NCI-H2227 (cell line): ENCODE data around the gene SERTAD3.
"Not testable (repeated sequence)": the region's sequence is repeated elsewhere in the genome, so short reads cannot be mapped to it uniquely, and the experiment has no call there.

Source experiments
- DNase-seq: peaks from one replicate; lab custom pipeline; 2025; ENCODE audit not compliant: unreplicated experiment; lab: John Stamatoyannopoulos, UW

SERTAD3 gene

GRCh38 chr19:40444000-40444824, at the start of gene SERTAD3:
Gene SERTAD3 (minus strand): TSS chr19:40444335. CDS start chr19:40442080, 2,255 bp downstream.
- DNase-seq, result peak; percentile 100

- DNase-seq, result no peak
These were observed 49.6 kb upstream of the SERTAD3 start for GRCh38 chr19:40493778-40494177.

GRCh38 chr19:40492274-40492673, 48.1 kb upstream of the SERTAD3 start:
- no peak for DNase-seq

- no peak for DNase-seq
These were observed 45.7 kb upstream of the SERTAD3 start for GRCh38 chr19:40489882-40490230.

- DNase-seq, result no peak
These were observed 41.9 kb upstream of the SERTAD3 start for GRCh38 chr19:40486017-40486416.

- DNase-seq, result not testable (repeated sequence)
These were observed 31.9 kb upstream of the SERTAD3 start for GRCh38 chr19:40475878-40476644.

GRCh38 chr19:40474737-40475136, 30.6 kb upstream of the SERTAD3 start:
- no peak for DNase-seq

GRCh38 chr19:40472516-40472915, 28.4 kb upstream of the SERTAD3 start:
- no peak for DNase-seq

- DNase-seq, result no peak
These were observed 27.0 kb upstream of the SERTAD3 start for GRCh38 chr19:40471111-40471510.

- no peak for DNase-seq
These were observed 24.9 kb upstream of the SERTAD3 start for GRCh38 chr19:40469011-40469410.

GRCh38 chr19:40466985-40467734, 23.0 kb upstream of the SERTAD3 start, which contains the start of gene SPTBN4:
Gene SPTBN4 (plus strand): TSS chr19:40467001. CDS start chr19:40472622, 5,621 bp downstream.
- peak; percentile 69 for DNase-seq

GRCh38 chr19:40466219-40466984, 22.3 kb upstream of the SERTAD3 start:
- DNase-seq, result peak; percentile 66

GRCh38 chr19:40465557-40466218, 21.6 kb upstream of the SERTAD3 start, which contains the start of gene BLVRB:
Gene BLVRB (minus strand): TSS chr19:40465745. CDS start chr19:40465688, 57 bp downstream.
- DNase-seq, result peak; percentile 100

- peak; percentile 73 for DNase-seq
These were observed 21.0 kb upstream of the SERTAD3 start for GRCh38 chr19:40465025-40465556.

- DNase-seq, result peak; percentile 97
These were observed 20.2 kb upstream of the SERTAD3 start for GRCh38 chr19:40464059-40465024.

- DNase-seq, result not testable (repeated sequence)
These were observed 19.5 kb upstream of the SERTAD3 start for GRCh38 chr19:40463587-40464037.

- DNase-seq, result no peak
These were observed 17.6 kb upstream of the SERTAD3 start for GRCh38 chr19:40461669-40462221.

- DNase-seq, result no peak
These were observed 16.1 kb upstream of the SERTAD3 start for GRCh38 chr19:40460185-40460584.
